Ishikawa (cell line): ENCODE results near the gene PGAP6.

Source experiments
- CEBPB ChIP-seq: IDR thresholded peaks from 2 replicates; pipeline ENCODE4 v1.6.1; 2012
- CREB1 ChIP-seq: IDR thresholded peaks from 2 replicates; pipeline ENCODE4 v1.6.1; 2012; ENCODE audit warnings: low read depth
- EGR1 ChIP-seq: IDR thresholded peaks from 2 replicates; pipeline ENCODE4 v1.6.1; 2012
- EP300 ChIP-seq: IDR thresholded peaks from 2 replicates; pipeline ENCODE4 v1.6.1; 2012; ENCODE audit warnings: borderline replicate concordance
- FOXM1 ChIP-seq: IDR thresholded peaks from 2 replicates; pipeline ENCODE4 v1.6.1; 2012; ENCODE audit warnings: low read depth, borderline replicate concordance
- MAX ChIP-seq: IDR thresholded peaks from 2 replicates; pipeline ENCODE4 v1.6.1; 2012
- NFIC ChIP-seq: IDR thresholded peaks from 2 replicates; pipeline ENCODE4 v1.6.1; 2012
- RAD21 ChIP-seq: IDR thresholded peaks from 2 replicates; pipeline ENCODE4 v1.6.1; 2012; ENCODE audit warnings: low read depth
- REST ChIP-seq: IDR thresholded peaks from 2 replicates; pipeline ENCODE4 v1.6.1; 2012; ENCODE audit warnings: low read depth, mild to moderate bottlenecking
- TAF1 ChIP-seq: IDR thresholded peaks from 2 replicates; pipeline ENCODE4 v1.6.1; 2012; ENCODE audit warnings: low read depth, mild to moderate bottlenecking
- TCF12 ChIP-seq: IDR thresholded peaks from 2 replicates; pipeline ENCODE4 v1.6.1; 2012; ENCODE audit warnings: low read depth
- TEAD4 ChIP-seq: IDR thresholded peaks from 2 replicates; pipeline ENCODE4 v1.6.1; 2012
- USF1 ChIP-seq: IDR thresholded peaks from 2 replicates; pipeline ENCODE4 v1.6.1; 2012
- YY1 ChIP-seq: IDR thresholded peaks from 2 replicates; pipeline ENCODE4 v1.6.1; 2012; ENCODE audit warnings: low read depth
- ZBTB7A ChIP-seq: IDR thresholded peaks from 2 replicates; pipeline ENCODE4 v1.6.1; 2012; ENCODE audit warnings: low read depth

The PGAP6 gene

GRCh38 chr16:336269-336668, 45.5 kb downstream of the PGAP6 start:
- TF ChIP-seq EGR1 (no peak), TCF12 (no peak), EP300 (no peak), RAD21 (no peak), CREB1 (no peak), ZBTB7A (no peak), TAF1 (no peak), REST (no peak), MAX (no peak), FOXM1 (no peak), YY1 (no peak), NFIC (no peak)

- TF ChIP-seq CEBPB = no peak
- no peak for TF ChIP-seq TAF1
Measured at GRCh38 chr16:333406-334094, 48.2 kb downstream of the PGAP6 start.

- TF ChIP-seq TEAD4 (no peak), TAF1 (no peak), CREB1 (no peak), EP300 (no peak), EGR1 (no peak), MAX (no peak), FOXM1 (no peak), USF1 (no peak), RAD21 (no peak)
Measured at GRCh38 chr16:330741-331140, 51.0 kb downstream of the PGAP6 start.

- no peak for TF ChIP-seq NFIC
- no peak for TF ChIP-seq USF1
Measured at GRCh38 chr16:325375-326145, 56.2 kb downstream of the PGAP6 start.

GRCh38 chr16:324451-325334, 57.1 kb downstream of the PGAP6 start:
- TF ChIP-seq ZBTB7A = no peak
- TF ChIP-seq NFIC = no peak
- TF ChIP-seq FOXM1 = no peak
- TF ChIP-seq EP300 = no peak
- no peak for TF ChIP-seq CREB1
- no peak for TF ChIP-seq REST
- TF ChIP-seq EGR1 = no peak
- no peak for TF ChIP-seq TAF1
- no peak for TF ChIP-seq YY1
- no peak for TF ChIP-seq TCF12
- no peak for TF ChIP-seq RAD21
- no peak for TF ChIP-seq MAX
- TF ChIP-seq CEBPB = no peak

GRCh38 chr16:324201-324450, 57.7 kb downstream of the PGAP6 start:
- TF ChIP-seq YY1 (no peak), EP300 (no peak), CEBPB (no peak), TAF1 (no peak), EGR1 (no peak), ZBTB7A (no peak), CREB1 (no peak), MAX (no peak), REST (no peak), TCF12 (no peak), USF1 (no peak), NFIC (no peak), RAD21 (no peak), TEAD4 (no peak)
